ENCODE data around the gene TAF5.
A peak's percentile ranks its signal among the peaks of the same experiment; 100 is the strongest.
"Not testable (repeated sequence)": the region's sequence is repeated elsewhere in the genome, so short reads cannot be mapped to it uniquely, and the experiment has no call there.

The TAF5 gene

DNA sequence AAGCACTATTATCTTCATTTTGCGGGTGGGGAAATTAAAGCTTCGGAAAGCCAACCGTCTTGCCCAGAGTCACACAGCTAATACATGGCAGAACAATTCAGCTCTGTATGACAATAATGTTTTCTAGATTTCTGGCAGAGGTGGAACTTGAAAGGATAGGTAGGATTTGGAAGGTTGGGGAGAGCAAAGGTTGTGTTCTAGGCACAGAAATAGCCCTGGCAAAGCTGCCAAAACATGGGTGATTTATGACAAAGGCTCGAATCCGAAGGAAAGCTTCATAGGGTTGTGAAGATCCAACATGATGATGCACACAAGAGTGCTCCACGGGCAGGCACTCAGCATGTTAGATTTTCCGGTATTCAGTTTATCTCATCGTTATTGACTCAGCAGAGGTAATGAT lies 47.8 kb downstream of the TAF5 start:
- no peak for DNase-seq (ENCODE audit: low read depth)

DNA sequence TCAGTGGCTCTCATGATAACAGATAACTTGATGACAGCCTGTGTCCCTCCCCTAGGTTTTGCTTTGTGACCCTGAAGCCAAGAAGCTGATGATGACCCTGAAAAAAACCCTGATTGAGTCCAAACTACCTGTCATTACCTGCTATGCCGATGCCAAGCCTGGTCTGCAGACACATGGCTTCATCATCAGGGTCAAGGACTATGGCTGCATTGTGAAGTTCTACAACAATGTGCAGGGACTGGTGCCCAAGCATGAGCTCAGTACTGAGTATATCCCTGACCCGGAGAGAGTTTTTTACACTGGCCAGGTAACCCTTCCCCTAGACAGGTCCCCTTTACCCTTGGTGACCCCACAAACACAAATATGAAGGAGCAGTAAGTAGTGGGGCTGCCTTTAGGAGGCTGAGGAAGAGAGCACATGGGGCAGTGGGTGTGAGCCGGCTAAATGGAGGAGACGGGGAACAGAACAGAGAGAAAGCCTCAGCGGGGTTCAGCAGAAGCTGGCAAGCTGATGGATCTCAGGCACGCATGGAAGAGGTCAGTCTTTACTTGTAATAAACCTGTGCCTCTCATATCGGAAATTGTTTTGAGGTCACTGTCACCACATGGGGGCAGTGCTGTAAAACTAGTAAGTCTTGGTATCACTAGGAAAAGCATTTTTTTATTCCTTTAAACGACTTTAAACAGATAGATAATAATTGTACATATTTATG lies 48.8 kb downstream of the TAF5 start:
- DNase-seq (ENCODE audit: low read depth), result peak; percentile 24

- DNase-seq (ENCODE audit: low read depth), result not testable (repeated sequence)
These were observed 49.3 kb downstream of the TAF5 start for GRCh38 chr10:103417148-103417469.

DNA sequence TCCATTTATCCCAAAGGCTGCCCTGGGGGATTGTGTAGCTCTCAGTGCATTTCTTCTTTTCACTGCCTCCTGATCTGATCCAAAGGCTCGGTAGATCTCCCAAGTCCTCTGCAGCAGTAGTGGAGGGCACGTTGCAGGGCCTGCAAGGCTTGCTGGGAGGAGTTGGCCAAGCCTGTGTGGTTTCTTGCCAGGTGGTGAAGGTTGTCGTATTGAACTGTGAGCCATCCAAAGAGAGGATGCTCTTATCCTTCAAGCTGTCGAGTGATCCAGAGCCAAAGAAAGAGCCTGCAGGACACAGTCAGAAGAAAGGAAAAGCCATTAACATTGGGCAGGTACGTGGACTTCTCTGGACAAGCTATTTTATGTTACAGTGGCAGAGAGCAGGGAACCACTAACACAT lies 49.8 kb downstream of the TAF5 start:
- DNase-seq (ENCODE audit: low read depth), result no peak

DNA sequence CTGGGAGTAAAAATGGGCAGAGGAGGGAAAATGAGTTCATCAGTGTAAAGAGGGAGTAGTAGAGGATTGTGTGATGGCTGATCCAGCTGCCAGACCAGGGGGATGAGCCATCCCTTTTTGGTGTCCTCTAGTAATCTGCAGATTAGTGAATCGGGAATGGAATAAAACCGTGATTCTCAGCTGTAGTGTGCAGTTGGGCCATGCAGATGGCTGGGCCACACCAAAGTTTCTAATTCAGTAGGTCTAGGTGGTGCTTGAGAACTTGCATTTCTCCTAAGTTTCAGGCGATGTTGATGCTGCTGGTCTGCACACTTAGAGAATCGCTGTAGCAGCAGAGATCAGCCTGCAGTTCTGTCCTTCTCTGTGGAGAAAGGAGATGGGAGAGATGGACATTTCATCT lies 51.3 kb downstream of the TAF5 start:
- DNase-seq (ENCODE audit: low read depth), result no peak

GRCh38 chr10:103423748-103424147 lies 56.0 kb downstream of the TAF5 start:
- DNase-seq (ENCODE audit: low read depth), result no peak

GRCh38 chr10:103427866-103428265 lies 60.1 kb downstream of the TAF5 start:
- no peak for DNase-seq (ENCODE audit: low read depth)

- no peak for DNase-seq (ENCODE audit: low read depth)
These were observed 61.3 kb downstream of the TAF5 start for GRCh38 chr10:103428989-103429643.

GRCh38 chr10:103429647-103430046 lies 61.9 kb downstream of the TAF5 start:
- DNase-seq (ENCODE audit: low read depth), result no peak

GRCh38 chr10:103431902-103432301 lies 64.1 kb downstream of the TAF5 start:
- DNase-seq (ENCODE audit: low read depth), result no peak

DNA sequence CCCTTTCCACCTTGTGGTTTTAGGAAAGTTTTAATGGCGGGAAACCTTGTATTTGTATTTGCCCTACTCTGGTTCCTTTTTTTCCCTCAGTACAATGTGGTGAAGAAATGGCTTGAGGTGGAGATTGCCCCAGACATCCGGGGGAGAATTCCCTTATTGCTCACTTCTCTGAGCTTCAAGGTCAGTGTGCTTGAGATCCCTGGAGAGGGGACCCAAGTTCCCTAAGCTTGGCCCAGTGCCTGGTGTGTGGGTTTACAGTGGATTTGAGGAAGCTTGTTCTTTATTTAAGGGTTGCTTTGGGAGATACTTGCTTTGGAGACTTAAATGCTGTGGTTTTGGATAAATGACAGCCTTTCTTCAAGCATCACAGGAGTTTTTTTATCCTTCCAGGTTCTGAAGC lies 66.1 kb downstream of the TAF5 start:
- DNase-seq (ENCODE audit: low read depth), result no peak
